T-helper 1 cell (primary cell): Measurements from ENCODE around the gene MOBP.

Experiments used
- DNase-seq, 5 donors: peaks; one replicate each; pipeline ENCODE4 v3.0.0-alpha.2; 2012 to 2020

MOBP gene

GRCh38 chr3:39550354-39551051, 83.0 kb downstream of the MOBP start:
- DNase-seq, result no peak
